HepG2 (cell line): ENCODE data around the gene ZNF764. TPM values are rescaled to one million over a fixed set of nuclear protein-coding genes. Genes with fewer than 3 reads are reported as not detected.

Experiments
- ARNT2 ChIP-seq: sonication (generic); formaldehyde crosslinking; IDR thresholded peaks from 2 replicates; pipeline ENCODE4 v1.8.0; 2022; ENCODE audit warnings: mild to moderate bottlenecking, low read depth, missing genetic modification reagents, moderate library complexity
- MAFG ChIP-seq: sonication (generic); formaldehyde crosslinking; IDR thresholded peaks from 2 replicates; pipeline ENCODE4 v1.5.1; 2020; ENCODE audit warnings: mild to moderate bottlenecking, missing genetic modification reagents
- NFRKB ChIP-seq: fragments of 450-650 bp; IDR thresholded peaks from 2 replicates; pipeline ENCODE4 v1.6.1; 2017
- PTBP1 ChIP-seq: fragments of 200-400 bp; formaldehyde crosslinking; IDR thresholded peaks from 2 replicates; pipeline ENCODE4 v1.6.1; 2018; ENCODE audit warnings: low read length, low read depth; ENCODE audit not compliant: poor library complexity, severe bottlenecking
- RBFOX2 ChIP-seq: fragments of 200-400 bp; formaldehyde crosslinking; IDR thresholded peaks from 2 replicates; pipeline ENCODE4 v1.6.1; 2017; ENCODE audit warnings: low read depth, mild to moderate bottlenecking, low read length
- ZBTB8A ChIP-seq: sonication (generic); formaldehyde crosslinking; IDR thresholded peaks from 2 replicates; pipeline ENCODE4 v1.4.0; 2020; ENCODE audit warnings: mild to moderate bottlenecking, low read depth, missing genetic modification reagents, borderline replicate concordance
- ZFY ChIP-seq: sonication (generic); formaldehyde crosslinking; IDR thresholded peaks from 2 replicates; pipeline ENCODE4 v1.4.0; 2020; ENCODE audit warnings: missing genetic modification reagents
- ZNF260 ChIP-seq: sonication (generic); formaldehyde crosslinking; IDR thresholded peaks from 2 replicates; pipeline ENCODE4 v1.4.0; 2020; ENCODE audit warnings: missing genetic modification reagents, low read depth, mild to moderate bottlenecking, borderline replicate concordance
- ZNF335 ChIP-seq: sonication (generic); formaldehyde crosslinking; IDR thresholded peaks from 2 replicates; pipeline ENCODE4 v1.4.0; 2020; ENCODE audit warnings: missing genetic modification reagents
- ZSCAN22 ChIP-seq: sonication (generic); formaldehyde crosslinking; IDR thresholded peaks from 2 replicates; pipeline ENCODE4 v1.4.0; 2020; ENCODE audit warnings: mild to moderate bottlenecking, missing genetic modification reagents
- polyA plus RNA-seq, 8 experiments: library from polyadenylated mRNA; depleted of rRNA in 3 of 8; stranded (reverse) in 7 of 8; unstranded in 1 of 8; fragments of >200 nt; fragmentation: Illumina TruSeq in 4 of 8; extraction: Trizol in 4 of 8; gene quantifications; 2 replicates each; pipeline versions ENCODE4 v1.2.1 to v1.2.3, GENCODE V29; 2011 to 2016; ENCODE audit warnings: low read depth in 4 of 8, missing spikeins in 1 of 8, mixed read lengths in 1 of 8; ENCODE audit not compliant: insufficient read depth in 1 of 8
- total RNA-seq, 5 experiments: library from RNA; depleted of rRNA; stranded (reverse); fragments of >200 nt; fragmentation: Illumina TruSeq; extraction: Trizol; gene quantifications; 2 replicates each; pipeline ENCODE4 v1.2.3, GENCODE V29; 2016; ENCODE audit warnings: low read depth in 1 of 5
- TF ChIP-seq, protein P1 (sequence below): sonication (generic); formaldehyde crosslinking; IDR thresholded peaks from 2 replicates; pipeline ENCODE4 v1.5.0; 2020; ENCODE audit warnings: mild to moderate bottlenecking, missing genetic modification reagents, moderate library complexity
- TF ChIP-seq, protein P2 (sequence below): sonication (generic); formaldehyde crosslinking; conservative IDR thresholded peaks from 2 replicates; pipeline ENCODE4 v1.4.0; 2020; ENCODE audit warnings: mild to moderate bottlenecking, missing genetic modification reagents, moderate library complexity
- TF ChIP-seq, protein P3 (sequence below), 2 experiments: fragments of 450-650 bp in 1 of 2; sonication (generic) in 1 of 2; formaldehyde crosslinking; IDR thresholded peaks; 2 replicates each; pipeline versions ENCODE4 v1.5.0 to v1.8.0; 2020 to 2022; ENCODE audit warnings: mild to moderate bottlenecking in 1 of 2, missing genetic modification reagents in 1 of 2
- TF ChIP-seq, protein P4 (sequence below): sonication (generic); formaldehyde crosslinking; IDR thresholded peaks from 2 replicates; pipeline ENCODE4 v1.5.0; 2020; ENCODE audit warnings: missing genetic modification reagents, mild to moderate bottlenecking, borderline replicate concordance
- TF ChIP-seq, protein P5 (sequence below): fragments of 450-650 bp; IDR thresholded peaks from 2 replicates; pipeline ENCODE4 v1.6.1; 2017; ENCODE audit warnings: mild to moderate bottlenecking

ZNF764 gene
- total and polyA plus RNA-seq, 2 of the 13 experiments (the other 11 are each of a cell fraction or from before 2014, with no cell fraction given) = 4.1 to 9.1 TPM

DNA sequence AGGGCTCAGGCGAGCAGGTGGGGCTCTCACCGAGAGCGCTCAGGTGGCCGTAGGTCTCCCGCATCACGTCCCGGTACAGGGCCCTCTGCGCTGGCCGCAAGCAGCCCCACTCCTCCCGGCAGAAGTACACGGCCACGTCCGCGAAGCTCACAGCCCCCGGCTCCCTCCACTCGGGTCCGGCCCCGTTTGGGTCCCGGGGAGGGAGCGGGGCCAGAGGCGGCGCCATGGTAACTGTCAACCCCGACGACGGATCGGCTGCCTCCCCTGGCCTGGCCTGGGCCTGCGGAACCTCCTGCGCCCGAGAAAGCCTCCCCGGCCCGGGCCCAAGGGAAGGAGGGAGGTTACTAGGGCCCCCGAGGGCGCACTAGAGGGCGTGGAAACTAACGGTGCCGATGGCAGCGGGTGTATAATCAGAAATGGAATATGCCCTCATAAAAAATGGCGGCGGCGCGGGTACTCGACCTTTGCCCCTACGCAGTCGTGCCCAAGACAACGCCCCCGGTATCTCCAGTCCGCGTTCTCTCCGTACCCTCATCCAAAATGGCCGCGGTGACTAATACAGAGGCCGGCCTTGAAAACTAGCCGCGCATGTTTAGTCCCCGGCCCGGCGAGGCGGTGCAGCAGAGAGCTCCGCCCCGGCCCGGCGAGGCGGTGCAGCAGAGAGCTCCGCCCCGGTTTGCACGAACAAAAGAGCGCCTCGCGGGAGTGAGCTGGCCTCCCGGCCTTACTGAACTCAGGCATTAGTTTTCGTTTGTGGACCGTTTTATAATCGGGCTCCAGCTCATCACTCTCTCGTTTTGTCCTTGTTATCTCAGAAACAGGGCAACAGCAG, at the start of gene ZNF764 (continued):
- TF ChIP-seq, protein P1, sequence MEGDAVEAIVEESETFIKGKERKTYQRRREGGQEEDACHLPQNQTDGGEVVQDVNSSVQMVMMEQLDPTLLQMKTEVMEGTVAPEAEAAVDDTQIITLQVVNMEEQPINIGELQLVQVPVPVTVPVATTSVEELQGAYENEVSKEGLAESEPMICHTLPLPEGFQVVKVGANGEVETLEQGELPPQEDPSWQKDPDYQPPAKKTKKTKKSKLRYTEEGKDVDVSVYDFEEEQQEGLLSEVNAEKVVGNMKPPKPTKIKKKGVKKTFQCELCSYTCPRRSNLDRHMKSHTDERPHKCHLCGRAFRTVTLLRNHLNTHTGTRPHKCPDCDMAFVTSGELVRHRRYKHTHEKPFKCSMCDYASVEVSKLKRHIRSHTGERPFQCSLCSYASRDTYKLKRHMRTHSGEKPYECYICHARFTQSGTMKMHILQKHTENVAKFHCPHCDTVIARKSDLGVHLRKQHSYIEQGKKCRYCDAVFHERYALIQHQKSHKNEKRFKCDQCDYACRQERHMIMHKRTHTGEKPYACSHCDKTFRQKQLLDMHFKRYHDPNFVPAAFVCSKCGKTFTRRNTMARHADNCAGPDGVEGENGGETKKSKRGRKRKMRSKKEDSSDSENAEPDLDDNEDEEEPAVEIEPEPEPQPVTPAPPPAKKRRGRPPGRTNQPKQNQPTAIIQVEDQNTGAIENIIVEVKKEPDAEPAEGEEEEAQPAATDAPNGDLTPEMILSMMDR (CRISPR knock-in tag) = no peak; the same call in none of the 2 replicates
- TF ChIP-seq ZNF260 (CRISPR knock-in tag) (no peak), ZBTB8A (CRISPR knock-in tag) (0 out of 2 replicates have a peak, but pooled peaks have one; percentile 69), ZFY (CRISPR knock-in tag) (peak; percentile 94), ARNT2 (CRISPR knock-in tag) (peak; percentile 61; the same call in 1 of the 2 replicates), ZSCAN22 (peak; percentile 72; the same call in 1 of the 2 replicates), PTBP1 (peak; percentile 35), RBFOX2 (peak; percentile 96), MAFG (CRISPR knock-in tag) (peak; percentile 33; the same call in 1 of the 2 replicates), NFRKB (peak; percentile 71), ZNF335 (CRISPR knock-in tag) (peak; percentile 90)
- TF ChIP-seq, protein P2, sequence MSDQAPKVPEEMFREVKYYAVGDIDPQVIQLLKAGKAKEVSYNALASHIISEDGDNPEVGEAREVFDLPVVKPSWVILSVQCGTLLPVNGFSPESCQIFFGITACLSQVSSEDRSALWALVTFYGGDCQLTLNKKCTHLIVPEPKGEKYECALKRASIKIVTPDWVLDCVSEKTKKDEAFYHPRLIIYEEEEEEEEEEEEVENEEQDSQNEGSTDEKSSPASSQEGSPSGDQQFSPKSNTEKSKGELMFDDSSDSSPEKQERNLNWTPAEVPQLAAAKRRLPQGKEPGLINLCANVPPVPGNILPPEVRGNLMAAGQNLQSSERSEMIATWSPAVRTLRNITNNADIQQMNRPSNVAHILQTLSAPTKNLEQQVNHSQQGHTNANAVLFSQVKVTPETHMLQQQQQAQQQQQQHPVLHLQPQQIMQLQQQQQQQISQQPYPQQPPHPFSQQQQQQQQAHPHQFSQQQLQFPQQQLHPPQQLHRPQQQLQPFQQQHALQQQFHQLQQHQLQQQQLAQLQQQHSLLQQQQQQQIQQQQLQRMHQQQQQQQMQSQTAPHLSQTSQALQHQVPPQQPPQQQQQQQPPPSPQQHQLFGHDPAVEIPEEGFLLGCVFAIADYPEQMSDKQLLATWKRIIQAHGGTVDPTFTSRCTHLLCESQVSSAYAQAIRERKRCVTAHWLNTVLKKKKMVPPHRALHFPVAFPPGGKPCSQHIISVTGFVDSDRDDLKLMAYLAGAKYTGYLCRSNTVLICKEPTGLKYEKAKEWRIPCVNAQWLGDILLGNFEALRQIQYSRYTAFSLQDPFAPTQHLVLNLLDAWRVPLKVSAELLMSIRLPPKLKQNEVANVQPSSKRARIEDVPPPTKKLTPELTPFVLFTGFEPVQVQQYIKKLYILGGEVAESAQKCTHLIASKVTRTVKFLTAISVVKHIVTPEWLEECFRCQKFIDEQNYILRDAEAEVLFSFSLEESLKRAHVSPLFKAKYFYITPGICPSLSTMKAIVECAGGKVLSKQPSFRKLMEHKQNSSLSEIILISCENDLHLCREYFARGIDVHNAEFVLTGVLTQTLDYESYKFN (CRISPR knock-in tag) = peak; percentile 72
- TF ChIP-seq, protein P3, sequence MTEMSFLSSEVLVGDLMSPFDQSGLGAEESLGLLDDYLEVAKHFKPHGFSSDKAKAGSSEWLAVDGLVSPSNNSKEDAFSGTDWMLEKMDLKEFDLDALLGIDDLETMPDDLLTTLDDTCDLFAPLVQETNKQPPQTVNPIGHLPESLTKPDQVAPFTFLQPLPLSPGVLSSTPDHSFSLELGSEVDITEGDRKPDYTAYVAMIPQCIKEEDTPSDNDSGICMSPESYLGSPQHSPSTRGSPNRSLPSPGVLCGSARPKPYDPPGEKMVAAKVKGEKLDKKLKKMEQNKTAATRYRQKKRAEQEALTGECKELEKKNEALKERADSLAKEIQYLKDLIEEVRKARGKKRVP (CRISPR knock-in tag; IDR thresholded peaks at IDR 0.05) = peak in 1 of 2 experiments; percentile 72; a peak in 1 of 4 replicates
- TF ChIP-seq, protein P4, sequence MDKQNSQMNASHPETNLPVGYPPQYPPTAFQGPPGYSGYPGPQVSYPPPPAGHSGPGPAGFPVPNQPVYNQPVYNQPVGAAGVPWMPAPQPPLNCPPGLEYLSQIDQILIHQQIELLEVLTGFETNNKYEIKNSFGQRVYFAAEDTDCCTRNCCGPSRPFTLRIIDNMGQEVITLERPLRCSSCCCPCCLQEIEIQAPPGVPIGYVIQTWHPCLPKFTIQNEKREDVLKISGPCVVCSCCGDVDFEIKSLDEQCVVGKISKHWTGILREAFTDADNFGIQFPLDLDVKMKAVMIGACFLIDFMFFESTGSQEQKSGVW (CRISPR knock-in tag) = no peak
- TF ChIP-seq, protein P5, sequence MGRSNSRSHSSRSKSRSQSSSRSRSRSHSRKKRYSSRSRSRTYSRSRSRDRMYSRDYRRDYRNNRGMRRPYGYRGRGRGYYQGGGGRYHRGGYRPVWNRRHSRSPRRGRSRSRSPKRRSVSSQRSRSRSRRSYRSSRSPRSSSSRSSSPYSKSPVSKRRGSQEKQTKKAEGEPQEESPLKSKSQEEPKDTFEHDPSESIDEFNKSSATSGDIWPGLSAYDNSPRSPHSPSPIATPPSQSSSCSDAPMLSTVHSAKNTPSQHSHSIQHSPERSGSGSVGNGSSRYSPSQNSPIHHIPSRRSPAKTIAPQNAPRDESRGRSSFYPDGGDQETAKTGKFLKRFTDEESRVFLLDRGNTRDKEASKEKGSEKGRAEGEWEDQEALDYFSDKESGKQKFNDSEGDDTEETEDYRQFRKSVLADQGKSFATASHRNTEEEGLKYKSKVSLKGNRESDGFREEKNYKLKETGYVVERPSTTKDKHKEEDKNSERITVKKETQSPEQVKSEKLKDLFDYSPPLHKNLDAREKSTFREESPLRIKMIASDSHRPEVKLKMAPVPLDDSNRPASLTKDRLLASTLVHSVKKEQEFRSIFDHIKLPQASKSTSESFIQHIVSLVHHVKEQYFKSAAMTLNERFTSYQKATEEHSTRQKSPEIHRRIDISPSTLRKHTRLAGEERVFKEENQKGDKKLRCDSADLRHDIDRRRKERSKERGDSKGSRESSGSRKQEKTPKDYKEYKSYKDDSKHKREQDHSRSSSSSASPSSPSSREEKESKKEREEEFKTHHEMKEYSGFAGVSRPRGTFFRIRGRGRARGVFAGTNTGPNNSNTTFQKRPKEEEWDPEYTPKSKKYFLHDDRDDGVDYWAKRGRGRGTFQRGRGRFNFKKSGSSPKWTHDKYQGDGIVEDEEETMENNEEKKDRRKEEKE = no peak
